IMR-90 (cell line): Measurements from ENCODE around the gene CNNM3. TPM values are rescaled to one million over a fixed set of nuclear protein-coding genes. Genes with fewer than 3 reads are reported as not detected.

Experiments
- ATAC-seq: fragments of 200-7000 bp; cut with Tn5 transposase; 2 replicates; pipeline ENCODE4 v1.9.1; 2020; ENCODE audit warnings: low read depth, mild to moderate bottlenecking, moderate library complexity
- BruUV-seq: library from RNA; stranded (reverse); fragments of 400-500 nt; replicated peaks from 2 replicates; lab custom pipeline; 2021; lab: Mats Ljungman, UMichigan
- CTCF ChIA-PET: fragments of 300-600 bp; formaldehyde crosslinking; extraction: SDS; loops from one replicate; lab custom pipeline; 2021; ENCODE audit warnings: antibody characterized with exemption; lab: Yijun Ruan, JAX
- POLR2A ChIA-PET: fragments of 300-600 bp; sonication (Branson Sonifier 250); formaldehyde crosslinking; loops from one replicate; lab custom pipeline; 2022; ENCODE audit warnings: antibody characterized with exemption; ENCODE audit not compliant: unreplicated experiment; lab: Charles Lee
- DNase-seq: peaks from one replicate; pipeline ENCODE4 v3.0.0; 2013
- H2AFZ ChIP-seq: replicated peaks from 2 replicates; pipeline ENCODE3; 2013; ENCODE audit warnings: low read length, mild to moderate bottlenecking; ENCODE audit not compliant: poor library complexity
- H2AK5ac ChIP-seq: 2 replicates; pipeline ENCODE4 v1.6.1; 2013; ENCODE audit warnings: low read depth, low read length, inconsistent platforms
- H2AK9ac ChIP-seq: replicated peaks from 2 replicates; pipeline ENCODE3; 2013; ENCODE audit warnings: mild to moderate bottlenecking, low read depth, low read length, moderate library complexity; ENCODE audit not compliant: poor library complexity
- H2BK120ac ChIP-seq: 2 replicates; pipeline ENCODE4 v1.6.1; 2013; ENCODE audit warnings: low read depth, low read length, inconsistent platforms
- H2BK15ac ChIP-seq: 3 replicates; pipeline ENCODE4 v1.6.1; 2013; ENCODE audit warnings: low read depth, low read length, inconsistent platforms
- H2BK20ac ChIP-seq: 2 replicates; pipeline ENCODE4 v1.6.1; 2013; ENCODE audit warnings: low read depth, mild to moderate bottlenecking, inconsistent platforms, low read length, moderate library complexity
- H2BK5ac ChIP-seq: 2 replicates; pipeline ENCODE4 v1.6.1; 2013; ENCODE audit warnings: mild to moderate bottlenecking, low read depth, low read length, inconsistent platforms; ENCODE audit not compliant: poor library complexity, severe bottlenecking
- H3K14ac ChIP-seq: replicated peaks from 2 replicates; pipeline ENCODE4 v1.6.1; 2013; ENCODE audit warnings: low read depth, low read length, inconsistent platforms
- H3K18ac ChIP-seq: 2 replicates; pipeline ENCODE4 v1.6.1; 2013; ENCODE audit warnings: low read depth, low read length, control low read depth
- H3K23ac ChIP-seq: 2 replicates; pipeline ENCODE4 v1.6.1; 2013; ENCODE audit warnings: low read depth, low read length, inconsistent platforms
- H3K27ac ChIP-seq: 2 replicates; pipeline ENCODE4 v1.5.1; 2013; ENCODE audit warnings: mild to moderate bottlenecking, control low read depth, low read length; ENCODE audit not compliant: insufficient read depth
- H3K27me3 ChIP-seq: 2 replicates; pipeline ENCODE4 v1.6.1; 2013; ENCODE audit warnings: low read length; ENCODE audit not compliant: control insufficient read depth, insufficient read depth
- H3K36me3 ChIP-seq: 2 replicates; pipeline ENCODE4 v1.6.1; 2013; ENCODE audit warnings: low read length, mixed read lengths; ENCODE audit not compliant: control insufficient read depth, insufficient read depth
- H3K4ac ChIP-seq: 2 replicates; pipeline ENCODE4 v1.6.1; 2013; ENCODE audit warnings: low read depth, low read length, inconsistent platforms
- H3K4me1 ChIP-seq: 2 replicates; pipeline ENCODE4 v1.6.1; 2013; ENCODE audit warnings: low read length, mixed read lengths; ENCODE audit not compliant: control insufficient read depth, insufficient read depth
- H3K4me2 ChIP-seq: 2 replicates; pipeline ENCODE4 v1.6.1; 2013; ENCODE audit warnings: low read depth, mild to moderate bottlenecking, control low read depth, low read length, moderate library complexity
- H3K4me3 ChIP-seq: 2 replicates; pipeline ENCODE4 v1.5.1; 2013; ENCODE audit warnings: low read depth, mild to moderate bottlenecking, control low read depth, low read length, moderate library complexity; ENCODE audit not compliant: insufficient read depth
- H3K56ac ChIP-seq: 2 replicates; pipeline ENCODE4 v1.6.1; 2013; ENCODE audit warnings: low read length, inconsistent platforms; ENCODE audit not compliant: insufficient read depth; ENCODE audit errors: extremely low read depth
- H3K79me1 ChIP-seq, 2 experiments: 2 replicates each; pipeline ENCODE4 v1.6.1; 2013; ENCODE audit warnings: low read length in 2 of 2, inconsistent platforms in 1 of 2, low read depth in 1 of 2
- H3K9ac ChIP-seq: 2 replicates; pipeline ENCODE4 v1.6.1; 2013; ENCODE audit warnings: low read depth, low read length, control low read depth
- H3K9me1 ChIP-seq: 2 replicates; pipeline ENCODE4 v1.6.1; 2013; ENCODE audit warnings: low read length, inconsistent platforms; ENCODE audit not compliant: insufficient read depth
- H3K9me3 ChIP-seq: 2 replicates; pipeline ENCODE4 v1.6.1; 2013; ENCODE audit warnings: low read length; ENCODE audit not compliant: control insufficient read depth, insufficient read depth
- H4K20me1 ChIP-seq: 2 replicates; pipeline ENCODE4 v1.6.1; 2013; ENCODE audit warnings: low read length, inconsistent platforms; ENCODE audit not compliant: insufficient read depth
- H4K5ac ChIP-seq: 2 replicates; pipeline ENCODE4 v1.6.1; 2013; ENCODE audit warnings: mild to moderate bottlenecking, low read depth, low read length, control low read depth
- H4K8ac ChIP-seq, 2 experiments: 2 replicates each; pipeline ENCODE4 v1.6.1; 2013; ENCODE audit warnings: low read depth in 2 of 2, low read length in 2 of 2, control low read depth in 1 of 2, inconsistent platforms in 1 of 2
- H4K91ac ChIP-seq: 2 replicates; pipeline ENCODE4 v1.6.1; 2013; ENCODE audit warnings: low read depth, low read length, inconsistent platforms; ENCODE audit not compliant: insufficient read depth
- BHLHE40 ChIP-seq: fragments of 150-350 bp; IDR thresholded peaks from 2 replicates; pipeline ENCODE4 v1.6.1; 2016; ENCODE audit warnings: mild to moderate bottlenecking, low read depth, low read length
- CEBPB ChIP-seq: IDR thresholded peaks from 2 replicates; pipeline ENCODE4 v1.6.1; 2012; ENCODE audit warnings: low read depth, low read length, improper control_type of control experiment
- FOS ChIP-seq: fragments of 150-350 bp; IDR thresholded peaks from 2 replicates; pipeline ENCODE4 v1.6.1; 2016; ENCODE audit warnings: low read depth, low read length
- MAFK ChIP-seq: IDR thresholded peaks from 2 replicates; pipeline ENCODE4 v1.6.1; 2012; ENCODE audit warnings: low read depth, low read length, improper control_type of control experiment
- MXI1 ChIP-seq: IDR thresholded peaks from 2 replicates; pipeline ENCODE4 v1.6.1; 2012; ENCODE audit warnings: low read depth, mild to moderate bottlenecking, low read length, moderate library complexity, borderline replicate concordance
- NFE2L2 ChIP-seq: fragments of 150-350 bp; IDR thresholded peaks from 2 replicates; pipeline ENCODE4 v1.6.1; 2016; ENCODE audit warnings: low read depth, mild to moderate bottlenecking, low read length
- POLR2A ChIP-seq: IDR thresholded peaks from 2 replicates; pipeline ENCODE4 v1.6.1; 2012; ENCODE audit warnings: mild to moderate bottlenecking, low read depth, low read length
- RCOR1 ChIP-seq: IDR thresholded peaks from 2 replicates; pipeline ENCODE4 v1.6.1; 2012; ENCODE audit warnings: mild to moderate bottlenecking, low read length, improper control_type of control experiment; ENCODE audit not compliant: insufficient replicate concordance
- RFX5 ChIP-seq: IDR thresholded peaks from 2 replicates; pipeline ENCODE4 v1.8.0; 2012; ENCODE audit warnings: low read depth, mild to moderate bottlenecking, low read length, moderate library complexity
- WGBS, 2 experiments: methylation state at CpG; one replicate each; pipeline versions ENCODE4 v1.1.5 to v1.1.7; 2013; ENCODE audit warnings: missing lambda C conversion rate in 2 of 2; ENCODE audit not compliant: insufficient read length in 1 of 2; ENCODE audit errors: extremely low coverage in 2 of 2; 5-methylcytosine and 5-hydroxymethylcytosine counted together
- dilution Hi-C: fragments of 300-500 bp; cut with HindIII; formaldehyde crosslinking; loops from one replicate; pipeline ENCODE4 v1.14.3; 2018; ENCODE audit warnings: low sequenced_read_pairs; ENCODE audit not compliant: unreplicated experiment
- in situ Hi-C: fragments of 300-500 bp; cut with MboI; formaldehyde crosslinking; loops from 3 replicates; pipeline ENCODE4 v1.14.3; 2019; ENCODE audit warnings: low sequenced_read_pairs, inconsistent platforms, mixed read lengths
- intact Hi-C: fragments of 100-400 bp; cut with micrococcal nuclease; formaldehyde crosslinking; loops from 2 replicates; pipeline ENCODE4 v1.10.0; 2022
- polyA plus RNA-seq, 3 experiments: library from polyadenylated mRNA; depleted of rRNA; stranded (reverse); fragments of >200 nt; gene quantifications; 2 replicates each; pipeline ENCODE4 v1.2.3, GENCODE V29; 2012; ENCODE audit warnings: low replicate concordance in 1 of 3
- total RNA-seq: library from RNA; depleted of rRNA; stranded (reverse); fragments of >200 nt; gene quantifications from 2 replicates; pipeline ENCODE4 v1.2.3, GENCODE V29; 2012
- TF ChIP-seq, protein P1 (sequence below): conservative IDR thresholded peaks from 2 replicates; pipeline ENCODE4 v1.5.1; 2012; ENCODE audit warnings: mild to moderate bottlenecking, low read depth, low read length, improper control_type of control experiment
- TF ChIP-seq, protein P2 (sequence below): fragments of 150-350 bp; IDR thresholded peaks from 2 replicates; pipeline ENCODE4 v1.6.1; 2017; ENCODE audit warnings: mild to moderate bottlenecking, antibody characterized with exemption, low read length, low read depth
- TF ChIP-seq, protein P3 (sequence below): fragments of 150-350 bp; IDR thresholded peaks from 2 replicates; pipeline ENCODE4 v1.6.1; 2016; ENCODE audit warnings: low read depth, mild to moderate bottlenecking, low read length, moderate library complexity, borderline replicate concordance

Gene CNNM3
- total and polyA plus RNA-seq, 2 of the 4 experiments (the other 2 are of a cell fraction), result 2.3 to 6.1 TPM

DNA sequence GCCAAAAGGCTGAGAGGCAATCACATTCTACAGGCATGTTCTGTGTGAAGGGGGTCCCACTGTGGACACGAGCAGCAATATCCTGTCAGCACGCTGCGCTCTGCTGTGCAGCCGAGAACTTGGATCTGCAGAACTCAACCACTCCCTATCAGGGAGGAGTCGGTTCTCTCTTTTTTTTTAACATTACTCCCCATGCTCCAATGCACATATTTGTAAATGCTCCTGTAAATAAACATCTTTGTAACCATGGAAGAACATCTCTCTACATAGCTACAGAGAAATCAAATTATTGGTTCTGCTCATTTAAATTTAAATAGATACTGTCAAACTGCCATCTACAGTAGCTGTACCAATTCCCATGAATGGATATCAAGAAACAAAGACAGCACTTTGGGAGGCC, 30.8 kb downstream of the CNNM3 start:
- H3K56ac ChIP-seq, result no peak overlapping the region
- no peak overlapping the region for H4K8ac ChIP-seq
- no peak overlapping the region for H2BK120ac ChIP-seq
- no peaks in the 10 kb centered on the region for H3K27me3 ChIP-seq
- DNase-seq (no peak), ATAC-seq (no peak)
- H3K9me3 ChIP-seq, result no peaks in the 10 kb centered on the region
- no peak for TF ChIP-seq NFE2L2
- no peak for TF ChIP-seq POLR2A
- no peak for TF ChIP-seq RCOR1
- TF ChIP-seq BHLHE40, result no peak
- TF ChIP-seq, protein P1, sequence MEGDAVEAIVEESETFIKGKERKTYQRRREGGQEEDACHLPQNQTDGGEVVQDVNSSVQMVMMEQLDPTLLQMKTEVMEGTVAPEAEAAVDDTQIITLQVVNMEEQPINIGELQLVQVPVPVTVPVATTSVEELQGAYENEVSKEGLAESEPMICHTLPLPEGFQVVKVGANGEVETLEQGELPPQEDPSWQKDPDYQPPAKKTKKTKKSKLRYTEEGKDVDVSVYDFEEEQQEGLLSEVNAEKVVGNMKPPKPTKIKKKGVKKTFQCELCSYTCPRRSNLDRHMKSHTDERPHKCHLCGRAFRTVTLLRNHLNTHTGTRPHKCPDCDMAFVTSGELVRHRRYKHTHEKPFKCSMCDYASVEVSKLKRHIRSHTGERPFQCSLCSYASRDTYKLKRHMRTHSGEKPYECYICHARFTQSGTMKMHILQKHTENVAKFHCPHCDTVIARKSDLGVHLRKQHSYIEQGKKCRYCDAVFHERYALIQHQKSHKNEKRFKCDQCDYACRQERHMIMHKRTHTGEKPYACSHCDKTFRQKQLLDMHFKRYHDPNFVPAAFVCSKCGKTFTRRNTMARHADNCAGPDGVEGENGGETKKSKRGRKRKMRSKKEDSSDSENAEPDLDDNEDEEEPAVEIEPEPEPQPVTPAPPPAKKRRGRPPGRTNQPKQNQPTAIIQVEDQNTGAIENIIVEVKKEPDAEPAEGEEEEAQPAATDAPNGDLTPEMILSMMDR, result no peak
- TF ChIP-seq MXI1, result no peak
- no peak for TF ChIP-seq MAFK
- TF ChIP-seq, protein P2, sequence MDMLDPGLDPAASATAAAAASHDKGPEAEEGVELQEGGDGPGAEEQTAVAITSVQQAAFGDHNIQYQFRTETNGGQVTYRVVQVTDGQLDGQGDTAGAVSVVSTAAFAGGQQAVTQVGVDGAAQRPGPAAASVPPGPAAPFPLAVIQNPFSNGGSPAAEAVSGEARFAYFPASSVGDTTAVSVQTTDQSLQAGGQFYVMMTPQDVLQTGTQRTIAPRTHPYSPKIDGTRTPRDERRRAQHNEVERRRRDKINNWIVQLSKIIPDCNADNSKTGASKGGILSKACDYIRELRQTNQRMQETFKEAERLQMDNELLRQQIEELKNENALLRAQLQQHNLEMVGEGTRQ, result no peak
- no peak for TF ChIP-seq FOS
- TF ChIP-seq CEBPB, result no peak
- TF ChIP-seq RFX5, result no peak
- TF ChIP-seq, protein P3, sequence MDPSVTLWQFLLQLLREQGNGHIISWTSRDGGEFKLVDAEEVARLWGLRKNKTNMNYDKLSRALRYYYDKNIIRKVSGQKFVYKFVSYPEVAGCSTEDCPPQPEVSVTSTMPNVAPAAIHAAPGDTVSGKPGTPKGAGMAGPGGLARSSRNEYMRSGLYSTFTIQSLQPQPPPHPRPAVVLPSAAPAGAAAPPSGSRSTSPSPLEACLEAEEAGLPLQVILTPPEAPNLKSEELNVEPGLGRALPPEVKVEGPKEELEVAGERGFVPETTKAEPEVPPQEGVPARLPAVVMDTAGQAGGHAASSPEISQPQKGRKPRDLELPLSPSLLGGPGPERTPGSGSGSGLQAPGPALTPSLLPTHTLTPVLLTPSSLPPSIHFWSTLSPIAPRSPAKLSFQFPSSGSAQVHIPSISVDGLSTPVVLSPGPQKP, result no peak
- no peak overlapping the region for H3K18ac ChIP-seq
- no peaks in the 10 kb centered on the region for H3K79me1 ChIP-seq
- H2BK15ac ChIP-seq, result no peak overlapping the region
- H4K5ac ChIP-seq, result no peak overlapping the region
- H2BK20ac ChIP-seq, result no peak overlapping the region
- no peak overlapping the region for H2BK5ac ChIP-seq
- no CpG with 5 or more reads among the region's 5 CpGs for WGBS, 2 experiments
- no peak overlapping the region for H3K23ac ChIP-seq
- H4K91ac ChIP-seq, result no peak overlapping the region
- no peak overlapping the region for H2AFZ ChIP-seq
- H3K4me1 ChIP-seq, result no peaks in the 10 kb centered on the region
- no peak overlapping the region for H2AK9ac ChIP-seq
- H3K4me2 ChIP-seq, result no peak overlapping the region
- in situ Hi-C loops (no loop called here), intact Hi-C loops (no loop called here), dilution Hi-C loops (no loop called here)
- ChIA-PET CTCF (no interaction called here), POLR2A (no interaction called here)
- no peaks in the 10 kb centered on the region for H4K20me1 ChIP-seq
- peaks cover 19% of the 10 kb centered on the region for H3K36me3 ChIP-seq
- no peak overlapping the region for H3K4me3 ChIP-seq
- H3K14ac ChIP-seq, result no peak overlapping the region
- H2AK5ac ChIP-seq, result no peak overlapping the region
- no peaks in the 10 kb centered on the region for H3K9me1 ChIP-seq
- no peak overlapping the region for H3K4ac ChIP-seq
- BruUV-seq, result no TSS peak
- no peak overlapping the region for H3K27ac ChIP-seq
- H3K9ac ChIP-seq, result no peak overlapping the region
